ENCODE data around the gene SWAP70. TPM values are rescaled to one million over a fixed set of nuclear protein-coding genes. Genes with fewer than 3 reads are reported as not detected.
"Not testable (repeated sequence)": the region's sequence is repeated elsewhere in the genome, so short reads cannot be mapped to it uniquely, and the experiment has no call there.

SWAP70 gene
- total and polyA plus RNA-seq, 2 donors (not counting 1 experiment from before 2014, with no cell fraction given): 45.1 to 74.4 TPM

DNA sequence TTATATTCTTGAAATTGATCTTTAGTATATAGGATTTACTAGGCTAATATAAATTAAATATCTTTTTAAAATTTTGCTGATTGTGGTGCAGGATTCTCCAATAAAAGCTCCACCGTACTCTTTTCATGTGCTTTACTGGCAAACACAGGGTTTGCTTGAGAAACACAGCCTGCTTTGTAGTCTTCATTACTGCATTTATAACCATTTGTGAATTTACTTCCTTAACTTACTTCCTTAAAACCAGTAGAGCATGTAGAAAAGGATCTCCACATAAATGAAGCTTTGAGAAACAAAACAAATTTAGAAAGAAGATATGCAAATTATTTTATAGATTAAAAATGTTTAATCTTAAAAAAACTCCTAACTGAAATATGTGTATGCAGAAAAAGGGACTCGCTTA, 28.8 kb downstream of the SWAP70 start:
- no peak overlapping the region for H3K27ac ChIP-seq (ENCODE audit: insufficient read depth, low read length)
- no peak for DNase-seq (ENCODE audit: low read depth in 2 of 2)
- H3K4me3 ChIP-seq (replicated peaks in 1 of 4; ENCODE audit: control extremely low read depth in 1 of 4, insufficient read depth in 1 of 4, low read depth in 3 of 4, low read length in 4 of 4): no peak overlapping the region
- no peaks in the 10 kb centered on the region for H3K27me3 ChIP-seq (ENCODE audit: control insufficient read depth, insufficient read depth, low read length)
- H3K9me3 ChIP-seq (ENCODE audit: control insufficient read depth, insufficient read depth, low read depth, low read length): no peaks in the 10 kb centered on the region
- H3K36me3 ChIP-seq (ENCODE audit: control insufficient read depth, insufficient read depth, low read length): peaks cover 1% of the 10 kb centered on the region
- H4K20me1 ChIP-seq (ENCODE audit: control insufficient read depth, extremely low read depth, insufficient read depth, low read length): no peaks in the 10 kb centered on the region
- H3K9ac ChIP-seq (ENCODE audit: insufficient read depth, low read length): no peak overlapping the region
- TF ChIP-seq, protein P1, sequence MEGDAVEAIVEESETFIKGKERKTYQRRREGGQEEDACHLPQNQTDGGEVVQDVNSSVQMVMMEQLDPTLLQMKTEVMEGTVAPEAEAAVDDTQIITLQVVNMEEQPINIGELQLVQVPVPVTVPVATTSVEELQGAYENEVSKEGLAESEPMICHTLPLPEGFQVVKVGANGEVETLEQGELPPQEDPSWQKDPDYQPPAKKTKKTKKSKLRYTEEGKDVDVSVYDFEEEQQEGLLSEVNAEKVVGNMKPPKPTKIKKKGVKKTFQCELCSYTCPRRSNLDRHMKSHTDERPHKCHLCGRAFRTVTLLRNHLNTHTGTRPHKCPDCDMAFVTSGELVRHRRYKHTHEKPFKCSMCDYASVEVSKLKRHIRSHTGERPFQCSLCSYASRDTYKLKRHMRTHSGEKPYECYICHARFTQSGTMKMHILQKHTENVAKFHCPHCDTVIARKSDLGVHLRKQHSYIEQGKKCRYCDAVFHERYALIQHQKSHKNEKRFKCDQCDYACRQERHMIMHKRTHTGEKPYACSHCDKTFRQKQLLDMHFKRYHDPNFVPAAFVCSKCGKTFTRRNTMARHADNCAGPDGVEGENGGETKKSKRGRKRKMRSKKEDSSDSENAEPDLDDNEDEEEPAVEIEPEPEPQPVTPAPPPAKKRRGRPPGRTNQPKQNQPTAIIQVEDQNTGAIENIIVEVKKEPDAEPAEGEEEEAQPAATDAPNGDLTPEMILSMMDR (conservative IDR thresholded peaks at IDR 0.05 in 1 of 2, IDR thresholded peaks at IDR 0.05 in 1 of 2; ENCODE audit: low read depth in 1 of 2, low read length in 2 of 2): no peak
- TF ChIP-seq EZH2 (IDR thresholded peaks at IDR 0.05; ENCODE audit: low read length, missing control alignments): no peak
- H3K4me1 ChIP-seq (ENCODE audit: control insufficient read depth, extremely low read depth, insufficient read depth, low read length): peaks cover 16% of the 10 kb centered on the region
- H3K79me2 ChIP-seq (ENCODE audit: control insufficient read depth, insufficient read depth, low read length): peaks cover 34% of the 10 kb centered on the region
- H2AFZ ChIP-seq (ENCODE audit: low read length): no peak overlapping the region
- no peak overlapping the region for H3K4me2 ChIP-seq (ENCODE audit: extremely low read depth, insufficient read depth, low read length)

DNA sequence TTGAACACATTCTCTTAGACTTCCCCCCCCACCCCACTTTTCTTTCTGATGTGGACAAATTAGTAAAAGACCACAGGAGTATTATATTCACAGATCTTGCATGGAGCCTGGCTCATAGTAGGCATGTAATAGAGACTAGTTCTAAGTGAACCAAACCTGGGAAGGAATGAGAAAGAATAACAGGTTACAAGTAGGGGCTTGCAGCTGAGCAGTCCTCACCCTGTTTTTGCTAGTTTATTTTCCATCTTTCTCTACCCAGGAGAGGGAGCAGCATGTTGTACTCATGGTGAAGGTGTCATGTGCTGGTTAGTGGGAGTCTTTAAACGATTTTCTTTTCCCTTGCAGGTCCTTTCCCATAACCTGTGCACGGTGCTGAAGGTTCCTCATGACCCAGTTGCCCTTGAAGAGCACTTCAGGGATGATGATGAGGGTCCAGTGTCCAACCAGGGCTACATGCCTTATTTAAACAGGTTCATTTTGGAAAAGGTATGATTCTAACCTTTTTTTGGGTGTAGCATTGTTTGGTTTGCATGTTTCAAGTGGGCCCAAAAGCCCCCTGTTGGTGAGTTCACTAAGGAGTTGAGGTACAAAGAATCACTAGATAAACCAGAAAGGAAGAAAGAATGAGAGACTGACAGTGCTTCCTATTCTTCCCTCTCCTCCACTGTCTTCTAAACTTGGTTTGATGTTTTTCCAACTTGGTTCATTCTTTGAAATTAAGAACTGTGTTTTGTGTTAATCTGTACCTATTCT, 30.1 kb downstream of the SWAP70 start:
- no peaks in the 10 kb centered on the region for H3K9me3 ChIP-seq (ENCODE audit: control insufficient read depth, insufficient read depth, low read depth, low read length)
- peaks cover 1% of the 10 kb centered on the region for H3K36me3 ChIP-seq (ENCODE audit: control insufficient read depth, insufficient read depth, low read length)
- H2AFZ ChIP-seq (ENCODE audit: low read length): no peak overlapping the region
- H3K27me3 ChIP-seq (ENCODE audit: control insufficient read depth, insufficient read depth, low read length): no peaks in the 10 kb centered on the region
- DNase-seq (ENCODE audit: low read depth in 2 of 2): no peak
- H3K4me1 ChIP-seq (ENCODE audit: control insufficient read depth, extremely low read depth, insufficient read depth, low read length): peaks cover 9% of the 10 kb centered on the region
- H3K27ac ChIP-seq (ENCODE audit: insufficient read depth, low read length): no peak overlapping the region
- TF ChIP-seq EZH2 (IDR thresholded peaks at IDR 0.05; ENCODE audit: low read length, missing control alignments): no peak
- TF ChIP-seq, protein P1 (conservative IDR thresholded peaks at IDR 0.05 in 1 of 2, IDR thresholded peaks at IDR 0.05 in 1 of 2; ENCODE audit: low read depth in 1 of 2, low read length in 2 of 2): no peak
- no peak overlapping the region for H3K9ac ChIP-seq (ENCODE audit: insufficient read depth, low read length)
- no peaks in the 10 kb centered on the region for H4K20me1 ChIP-seq (ENCODE audit: control insufficient read depth, extremely low read depth, insufficient read depth, low read length)
- H3K4me3 ChIP-seq (replicated peaks in 1 of 4; ENCODE audit: control extremely low read depth in 1 of 4, insufficient read depth in 1 of 4, low read depth in 3 of 4, low read length in 4 of 4): no peak overlapping the region
- H3K79me2 ChIP-seq (ENCODE audit: control insufficient read depth, insufficient read depth, low read length): peaks cover 24% of the 10 kb centered on the region
- H3K4me2 ChIP-seq (ENCODE audit: extremely low read depth, insufficient read depth, low read length): no peak overlapping the region

DNA sequence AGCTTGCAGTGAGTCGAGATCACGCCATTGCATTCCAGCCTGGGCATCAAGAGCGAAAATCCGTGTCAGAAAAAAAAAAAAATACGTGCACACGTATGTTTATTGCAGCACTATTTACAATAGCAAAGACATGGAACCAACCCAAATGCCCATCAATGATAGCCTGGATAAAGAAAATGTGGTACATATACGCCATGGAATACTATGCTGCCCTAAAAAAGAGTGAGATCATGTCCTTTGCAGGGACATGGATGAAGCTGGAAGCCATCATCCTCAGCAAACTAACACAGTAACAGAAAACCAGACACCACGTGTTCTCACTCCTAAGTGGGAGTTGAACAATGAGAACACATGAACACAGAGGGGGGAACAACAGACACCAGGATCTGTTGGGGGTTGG, 31.4 kb downstream of the SWAP70 start:
- not testable (repeated sequence) for H3K27ac ChIP-seq (ENCODE audit: insufficient read depth, low read length); H3K9me3 ChIP-seq (ENCODE audit: control insufficient read depth, insufficient read depth, low read depth, low read length); H3K27me3 ChIP-seq (ENCODE audit: control insufficient read depth, insufficient read depth, low read length); H3K4me3 ChIP-seq (replicated peaks in 1 of 4; ENCODE audit: control extremely low read depth in 1 of 4, insufficient read depth in 1 of 4, low read depth in 3 of 4, low read length in 4 of 4); DNase-seq (ENCODE audit: low read depth in 2 of 2); H3K9ac ChIP-seq (ENCODE audit: insufficient read depth, low read length); H3K4me2 ChIP-seq (ENCODE audit: extremely low read depth, insufficient read depth, low read length); H3K4me1 ChIP-seq (ENCODE audit: control insufficient read depth, extremely low read depth, insufficient read depth, low read length); H4K20me1 ChIP-seq (ENCODE audit: control insufficient read depth, extremely low read depth, insufficient read depth, low read length); H3K36me3 ChIP-seq (ENCODE audit: control insufficient read depth, insufficient read depth, low read length); H2AFZ ChIP-seq (ENCODE audit: low read length)
- peaks cover 17% of the 10 kb centered on the region for H3K79me2 ChIP-seq (ENCODE audit: control insufficient read depth, insufficient read depth, low read length)

Measured in fibroblast of lung (primary cell).